ENCODE measurements around the gene SCGB1A1.

- no peak for TF ChIP-seq CTCF (IDR thresholded peaks at IDR 0.05)
- no peak for TF ChIP-seq EZH2 (IDR thresholded peaks at IDR 0.05)
These were observed 40.2 kb downstream of the SCGB1A1 start for GRCh38 chr11:62459080-62459479.
